GM12878 (cell line): ENCODE results near the gene TTC9B. TPM values are rescaled to one million over a fixed set of nuclear protein-coding genes. Genes with fewer than 3 reads are reported as not detected.

ENCODE experiments used
- ATAC-seq: fragments of 200-7000 bp; cut with Tn5 transposase; 3 replicates; pipeline ENCODE4 v1.9.1; 2020; ENCODE audit warnings: mild to moderate bottlenecking, moderate library complexity
- BruUV-seq: library from RNA; stranded (reverse); fragments of 400-500 nt; replicated peaks from 2 replicates; lab custom pipeline; 2021; lab: Mats Ljungman, UMichigan
- CTCF ChIA-PET: fragments of 300-600 bp; sonication (Branson Sonifier 250); formaldehyde crosslinking; extraction: SDS; loops from one replicate; lab custom pipeline; 2021; ENCODE audit warnings: inconsistent platforms; lab: Yijun Ruan, JAX
- POLR2A ChIA-PET: fragments of 350-600 bp; formaldehyde crosslinking; extraction: SDS; loops from one replicate; lab custom pipeline; 2021; ENCODE audit warnings: inconsistent platforms; lab: Charles Lee
- RAD21 ChIA-PET: fragments of 300-600 bp; sonication (Branson Sonifier 250); formaldehyde crosslinking; loops from one replicate; lab custom pipeline; 2023; ENCODE audit warnings: antibody characterized with exemption; ENCODE audit not compliant: unreplicated experiment; lab: Charles Lee
- SMC1A ChIA-PET: fragments of 300-600 bp; sonication (Branson Sonifier 250); formaldehyde crosslinking; loops from one replicate; lab custom pipeline; 2023; ENCODE audit not compliant: unreplicated experiment, uncharacterized antibody; lab: Charles Lee
- DNase-seq: peaks from one replicate; pipeline ENCODE4 v3.0.0-alpha.2; 2011; ENCODE audit warnings: low read depth, low spot score
- FAIRE-seq: peaks from 3 replicates; lab custom pipeline; 2011; peaks lifted over from hg19 to GRCh38; lab: Jason Lieb, UNC
- H2AFZ ChIP-seq: 2 replicates; pipeline ENCODE4 v1.6.0; 2011; ENCODE audit warnings: low read depth, low read length, control low read depth; ENCODE audit not compliant: control insufficient read depth
- H3K27ac ChIP-seq: 2 replicates; pipeline ENCODE4 v1.5.1; 2011; ENCODE audit warnings: control low read depth; ENCODE audit not compliant: control insufficient read depth, insufficient read depth
- H3K27me3 ChIP-seq, 2 experiments: replicated peaks in 1 of 2; 2 replicates each; pipeline versions ENCODE4 v1.6.0 to v1.6.1; 2011; ENCODE audit warnings: low read length in 1 of 2; ENCODE audit not compliant: control insufficient read depth in 2 of 2, insufficient read depth in 2 of 2
- H3K36me3 ChIP-seq, 2 experiments: 2 replicates each; pipeline ENCODE4 v1.5.1; 2011; ENCODE audit warnings: low read length in 1 of 2; ENCODE audit not compliant: control insufficient read depth in 2 of 2, insufficient read depth in 2 of 2
- H3K4me1 ChIP-seq: 2 replicates; pipeline ENCODE4 v1.6.1; 2011; ENCODE audit warnings: mild to moderate bottlenecking, low read length, moderate library complexity, mixed read lengths; ENCODE audit not compliant: control insufficient read depth, insufficient read depth
- H3K4me2 ChIP-seq: 2 replicates; pipeline ENCODE4 v1.6.0; 2011; ENCODE audit warnings: control low read depth; ENCODE audit not compliant: control insufficient read depth, insufficient read depth
- H3K4me3 ChIP-seq: fragments of 200-600 bp; sonication (generic); 2 replicates; pipeline ENCODE4 v1.5.1; 2016
- H3K79me2 ChIP-seq: 2 replicates; pipeline ENCODE4 v1.6.0; 2011; ENCODE audit warnings: low read length; ENCODE audit not compliant: control insufficient read depth, insufficient read depth
- H3K9ac ChIP-seq: 2 replicates; pipeline ENCODE4 v1.8.0; 2011; ENCODE audit warnings: low read length, control low read depth, mixed read lengths; ENCODE audit not compliant: control insufficient read depth, insufficient read depth
- H3K9me3 ChIP-seq: replicated peaks from 3 replicates; pipeline ENCODE4 v1.5.1; 2011; ENCODE audit warnings: mild to moderate bottlenecking, low read length; ENCODE audit not compliant: control insufficient read depth, insufficient read depth
- H4K20me1 ChIP-seq: 2 replicates; pipeline ENCODE4 v1.6.0; 2011; ENCODE audit not compliant: control insufficient read depth, insufficient read depth
- BMI1 ChIP-seq: fragments of 450-650 bp; IDR thresholded peaks from 2 replicates; pipeline ENCODE4 v1.6.1; 2016; ENCODE audit warnings: mild to moderate bottlenecking, moderate library complexity, borderline replicate concordance
- CEBPZ ChIP-seq: fragments of 150-350 bp; IDR thresholded peaks from 2 replicates; pipeline ENCODE4 v1.6.1; 2016; ENCODE audit warnings: low read depth, low read length
- CTCF ChIP-seq, 3 experiments: IDR thresholded peaks in 2 of 3; conservative IDR thresholded peaks in 1 of 3; 2 replicates each; pipeline ENCODE4 v1.5.1; 2011; ENCODE audit warnings: low read depth in 3 of 3, low read length in 3 of 3, mild to moderate bottlenecking in 3 of 3, control low read depth in 2 of 3, moderate library complexity in 2 of 3, inconsistent platforms in 1 of 3, mixed read lengths in 1 of 3; ENCODE audit not compliant: control insufficient read depth in 2 of 3, insufficient read depth in 1 of 3; ENCODE audit errors: extremely low read depth in 1 of 3
- DPF2 ChIP-seq: fragments of 450-650 bp; IDR thresholded peaks from 2 replicates; pipeline ENCODE4 v1.6.1; 2017; ENCODE audit warnings: mild to moderate bottlenecking
- EGR1 ChIP-seq, 2 experiments: IDR thresholded peaks; 1 replicate in 1 of 2; 2 replicates in 1 of 2; pipeline ENCODE4 v1.6.1; 2011 to 2012; ENCODE audit warnings: low read depth in 2 of 2, low read length in 2 of 2, borderline replicate concordance in 1 of 2, mild to moderate bottlenecking in 1 of 2, moderate library complexity in 1 of 2
- GATAD2B ChIP-seq: fragments of 450-650 bp; conservative IDR thresholded peaks from 2 replicates; pipeline ENCODE4 v1.6.1; 2017; ENCODE audit warnings: low read depth, mild to moderate bottlenecking, moderate library complexity
- IRF3 ChIP-seq: fragments of 450-650 bp; IDR thresholded peaks from 2 replicates; pipeline ENCODE4 v1.6.1; 2014; ENCODE audit warnings: mild to moderate bottlenecking
- JUND ChIP-seq: IDR thresholded peaks from 2 replicates; pipeline ENCODE4 v1.6.1; 2012; ENCODE audit warnings: low read depth, mild to moderate bottlenecking, low read length, improper control_type of control experiment, moderate library complexity
- MEF2A ChIP-seq: IDR thresholded peaks from 2 replicates; pipeline ENCODE4 v1.6.1; 2011; ENCODE audit warnings: low read depth, mild to moderate bottlenecking, low read length, moderate library complexity; ENCODE audit not compliant: insufficient read depth
- NFXL1 ChIP-seq: fragments of 450-650 bp; IDR thresholded peaks from 2 replicates; pipeline ENCODE4 v1.6.1; 2017; ENCODE audit warnings: antibody characterized with exemption, mild to moderate bottlenecking, borderline replicate concordance
- NR2F1 ChIP-seq: fragments of 450-650 bp; conservative IDR thresholded peaks from 2 replicates; pipeline ENCODE4 v1.6.1; 2017; ENCODE audit warnings: mild to moderate bottlenecking
- NRF1 ChIP-seq: conservative IDR thresholded peaks from 2 replicates; pipeline ENCODE4 v1.6.1; 2011; ENCODE audit warnings: mild to moderate bottlenecking, low read depth, low read length, improper control_type of control experiment
- RAD21 ChIP-seq: IDR thresholded peaks from 2 replicates; pipeline ENCODE4 v1.6.1; 2011; ENCODE audit warnings: mild to moderate bottlenecking, low read depth, low read length, moderate library complexity; ENCODE audit not compliant: insufficient read depth
- SMAD1 ChIP-seq: fragments of 450-650 bp; IDR thresholded peaks from 2 replicates; pipeline ENCODE4 v1.6.1; 2018; ENCODE audit warnings: mild to moderate bottlenecking, low read depth; ENCODE audit not compliant: partially characterized antibody
- ZNF274 ChIP-seq: IDR thresholded peaks from one replicate; pipeline ENCODE4 v1.8.0; 2011; ENCODE audit not compliant: insufficient read length, insufficient read depth
- ZNF384 ChIP-seq: IDR thresholded peaks from 2 replicates; pipeline ENCODE4 v1.6.1; 2012; ENCODE audit warnings: low read depth, mild to moderate bottlenecking, low read length, improper control_type of control experiment, borderline replicate concordance
- WGBS: methylation state at CpG from one replicate; pipeline ENCODE4 v1.1.6; 2016; ENCODE audit warnings: low lambda C conversion rate; ENCODE audit not compliant: insufficient replicate concordance, insufficient coverage; ENCODE audit errors: missing lambda C conversion rate; 5-methylcytosine and 5-hydroxymethylcytosine counted together
- in situ Hi-C: fragments of 300-500 bp; cut with MboI; formaldehyde crosslinking; loops from 9 replicates; pipeline ENCODE4 v1.14.3; 2018; ENCODE audit warnings: mixed read lengths
- intact Hi-C: fragments of 100-400 bp; cut with micrococcal nuclease; formaldehyde crosslinking; loops from one replicate; pipeline ENCODE4 v1.14.2; 2022; ENCODE audit not compliant: unreplicated experiment
- polyA plus RNA-seq, 11 experiments: library from polyadenylated mRNA; depleted of rRNA in 4 of 11; unstranded in 6 of 11; stranded (reverse) in 5 of 11; fragments of >200 nt; fragmentation: Nextera tagmentation in 4 of 11; fragmentation: Illumina TruSeq in 1 of 11; extraction: Ambion mirVana in 4 of 11; extraction: Trizol in 1 of 11; gene quantifications; 1 replicate in 1 of 11; 2 replicates in 10 of 11; pipeline versions ENCODE4 v1.2.1 to v1.2.3, GENCODE V29; 2011 to 2016; ENCODE audit warnings: inconsistent platforms in 2 of 11, missing spikeins in 2 of 11, low read depth in 1 of 11
- total RNA-seq, 4 experiments: library from RNA; depleted of rRNA in 3 of 4; stranded (reverse); fragments of >200 nt in 3 of 4; fragmentation: Illumina TruSeq in 1 of 4; extraction: Trizol in 1 of 4; gene quantifications; 2 replicates each; pipeline versions ENCODE4 v1.2.1 to v1.2.3, GENCODE V29; 2013 to 2021

The TTC9B gene
- total and polyA plus RNA-seq, 10 of the 15 experiments (the other 5 are each of a cell fraction or from before 2014, with no cell fraction given): 0.04 to 0.14 (median 0.10) TPM; not detected in 7

- RAD21 ChIA-PET: interaction anchor here (1.2 to 2.2 kb wide), 3 partner anchors 22 to 222 kb away, joined by 3 to 7 read pairs (median 5); partner anchors contain the start of gene TTC9B
- no peaks in the 10 kb centered on the region for H3K36me3 ChIP-seq
- H3K4me2 ChIP-seq: peak overlapping the region; percentile 87
- DNase-seq (no peak), ATAC-seq (peak; percentile 4; the same call in 1 of the 3 replicates), FAIRE-seq (no peak)
- SMC1A ChIA-PET: interaction anchor here (2.7 kb wide), 1 partner anchor 34 kb away, joined by 6 read pairs; no protein-coding TSS in a partner anchor
- no peaks in the 10 kb centered on the region for H4K20me1 ChIP-seq
- H2AFZ ChIP-seq: peak overlapping the region; percentile 68
- 25% methylated on average over 48 of the region's 62 CpGs for WGBS
- CTCF ChIA-PET: interaction anchor here (0.7 to 1.1 kb wide), 3 partner anchors 27 to 91 kb away, joined by 3 to 4 read pairs (median 3); no protein-coding TSS in a partner anchor
- BruUV-seq: no TSS peak
- POLR2A ChIA-PET: interaction anchor here (0.5 kb wide), 1 partner anchor 1012 kb away, joined by 3 read pairs; no protein-coding TSS in a partner anchor
- no peaks in the 10 kb centered on the region for H3K27me3 ChIP-seq
- H3K9ac ChIP-seq: peak overlapping the region; percentile 77
- peak overlapping the region; percentile 84 for H3K4me3 ChIP-seq
- peaks cover 4% of the 10 kb centered on the region for H3K79me2 ChIP-seq
- intact Hi-C loops: no loop called here
- in situ Hi-C loops: no loop called here
- H3K27ac ChIP-seq: peak overlapping the region; percentile 24; the same call in 1 of the 2 replicates
- peaks cover 10% of the 10 kb centered on the region for H3K4me1 ChIP-seq
- no peaks in the 10 kb centered on the region for H3K9me3 ChIP-seq
- TF ChIP-seq EGR1 (IDR thresholded peaks at IDR 0.05; ENCODE audit: borderline replicate concordance in 1 of 2, low read depth in 2 of 2, low read length in 2 of 2) (peak in 1 of 2 experiments; percentile 64; a peak in 1 of 3 replicates), CEBPZ (no peak), MEF2A (no peak), BMI1 (no peak), SMAD1 (no peak), GATAD2B (0 out of 2 replicates have a peak, but pooled peaks have one; percentile 33), NRF1 (no peak), IRF3 (no peak), JUND (no peak), ZNF384 (no peak), NFXL1 (no peak), DPF2 (0 out of 2 replicates have a peak, but pooled peaks have one; percentile 31), RAD21 (peak; percentile 31; the same call in 1 of the 2 replicates), NR2F1 (0 out of 2 replicates have a peak, but pooled peaks have one; percentile 19), ZNF274 (no peak), CTCF (IDR thresholded peaks at IDR 0.05 in 2 of 3, conservative IDR thresholded peaks at IDR 0.05 in 1 of 3; ENCODE audit: control insufficient read depth in 2 of 3, extremely low read depth in 1 of 3, insufficient read depth in 1 of 3, low read depth in 3 of 3, low read length in 3 of 3) (peak; percentile 7 to 23 (median 19); a peak in 3 of 6 replicates)
Observed at GRCh38 chr19:40191836-40192646, 26.1 kb downstream of the TTC9B start.
